ENCODE measurements around the gene ICE2.

DNA sequence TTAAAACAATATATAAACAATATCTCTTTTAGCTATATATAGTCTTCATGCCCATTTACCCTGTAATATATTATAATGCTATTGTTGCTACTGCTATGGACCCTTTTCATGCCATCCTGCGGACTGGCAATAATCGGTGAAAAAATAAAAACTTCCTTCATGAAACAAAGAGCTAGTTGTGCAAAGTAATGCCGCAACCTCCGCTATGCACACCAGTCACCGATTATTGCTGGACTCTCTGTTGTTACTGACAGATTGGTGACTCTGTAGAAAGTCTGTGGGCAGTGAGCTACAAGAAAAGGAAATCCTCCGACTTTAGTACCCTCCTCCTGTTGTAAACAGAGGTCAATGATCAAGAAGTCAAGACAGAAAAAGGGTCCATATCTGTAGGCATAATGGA lies 17.9 kb upstream of the ICE2 start:
- no peak for TF ChIP-seq REST (IDR thresholded peaks at IDR 0.05)
- TF ChIP-seq CTCF (IDR thresholded peaks at IDR 0.05; ENCODE audit: low read depth, low read length, missing input control): no peak
- TF ChIP-seq HNF4G (IDR thresholded peaks at IDR 0.05): no peak
- no peak for TF ChIP-seq ATF3 (IDR thresholded peaks at IDR 0.05)
- no peak for TF ChIP-seq HNF4A (conservative IDR thresholded peaks at IDR 0.05)
- TF ChIP-seq GABPA (IDR thresholded peaks at IDR 0.05 in 1 of 2, conservative IDR thresholded peaks at IDR 0.05 in 1 of 2): no peak
- no peak for TF ChIP-seq SP1 (IDR thresholded peaks at IDR 0.05)
- TF ChIP-seq EGR1 (IDR thresholded peaks at IDR 0.05; ENCODE audit: low read depth in 2 of 2): no peak

Data from liver (tissue), 3 donors.